GM21515 (cell line): ENCODE results near the gene SLC35E2B.

Experiments
- ATAC-seq: cut with Tn5 transposase; IDR thresholded peaks from one replicate; pipeline ENCODE4 v1.9.1; 2021; ENCODE audit not compliant: unreplicated experiment

Gene SLC35E2B

GRCh38 chr1:1627261-1627828, 65.2 kb downstream of the SLC35E2B start:
- ATAC-seq, result no peak

- ATAC-seq, result no peak
Observed at GRCh38 chr1:1626207-1627141, 66.1 kb downstream of the SLC35E2B start.

- ATAC-seq, result no peak
Observed at GRCh38 chr1:1625824-1626206, 66.8 kb downstream of the SLC35E2B start.

- no peak for ATAC-seq
Observed at GRCh38 chr1:1625404-1625775, 67.2 kb downstream of the SLC35E2B start.

- no peak for ATAC-seq
Observed at GRCh38 chr1:1624443-1625403, 67.9 kb downstream of the SLC35E2B start.

GRCh38 chr1:1623631-1624442, 68.8 kb downstream of the SLC35E2B start:
- ATAC-seq, result no peak

- ATAC-seq, result no peak
Observed at GRCh38 chr1:1623181-1623630, 69.4 kb downstream of the SLC35E2B start.

GRCh38 chr1:1622788-1623094, 69.9 kb downstream of the SLC35E2B start:
- no peak for ATAC-seq

GRCh38 chr1:1622010-1622787, 70.4 kb downstream of the SLC35E2B start:
- no peak for ATAC-seq

GRCh38 chr1:1621173-1622009, 71.2 kb downstream of the SLC35E2B start:
- no peak for ATAC-seq

- ATAC-seq, result no peak
Observed at GRCh38 chr1:1620433-1621139, 72.0 kb downstream of the SLC35E2B start.

GRCh38 chr1:1619917-1620361, 72.7 kb downstream of the SLC35E2B start:
- no peak for ATAC-seq

GRCh38 chr1:1618396-1619068, 74.1 kb downstream of the SLC35E2B start:
- no peak for ATAC-seq

- no peak for ATAC-seq
Observed at GRCh38 chr1:1617925-1618324, 74.7 kb downstream of the SLC35E2B start.

GRCh38 chr1:1617516-1617915, 75.1 kb downstream of the SLC35E2B start:
- no peak for ATAC-seq

GRCh38 chr1:1616838-1617237, 75.8 kb downstream of the SLC35E2B start:
- no peak for ATAC-seq

GRCh38 chr1:1616045-1616790, 76.4 kb downstream of the SLC35E2B start:
- peak; percentile 19 for ATAC-seq
